GM18499 (cell line): ENCODE results near the gene KCTD16.

Source experiments
- ATAC-seq: cut with Tn5 transposase; IDR thresholded peaks from one replicate; pipeline ENCODE4 v1.9.1; 2021; ENCODE audit warnings: moderate number of reproducible peaks; ENCODE audit not compliant: insufficient read depth, unreplicated experiment

KCTD16 gene

GRCh38 chr5:144487207-144487606 lies 316.5 kb downstream of the KCTD16 start:
- no peak for ATAC-seq

GRCh38 chr5:144487761-144488160 lies 317.1 kb downstream of the KCTD16 start:
- ATAC-seq, result no peak

DNA sequence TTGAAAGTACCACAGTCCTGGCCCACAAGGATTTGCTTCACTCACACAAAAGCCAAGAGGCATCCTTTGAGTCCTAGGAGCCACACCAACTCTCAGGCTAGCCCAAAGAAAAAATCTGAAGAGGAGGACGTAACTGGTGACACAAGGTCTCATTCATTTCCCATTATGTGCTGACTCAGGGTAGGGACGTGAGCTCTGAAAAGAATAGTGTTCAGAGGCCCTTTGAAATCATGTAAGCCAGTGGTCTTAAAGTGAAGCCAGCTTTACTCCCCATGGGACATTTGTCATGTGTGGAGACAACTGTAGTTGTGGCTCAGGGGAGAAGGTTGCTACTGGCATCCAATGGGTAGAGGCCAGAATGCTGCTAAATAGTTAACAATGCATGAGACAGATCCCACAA lies 332.4 kb downstream of the KCTD16 start:
- no peak for ATAC-seq

- no peak for ATAC-seq
These were observed 334.4 kb downstream of the KCTD16 start for GRCh38 chr5:144504929-144505577.

GRCh38 chr5:144510845-144511579 lies 340.3 kb downstream of the KCTD16 start:
- no peak for ATAC-seq

- ATAC-seq, result no peak
These were observed 341.0 kb downstream of the KCTD16 start for GRCh38 chr5:144511580-144512072.

DNA sequence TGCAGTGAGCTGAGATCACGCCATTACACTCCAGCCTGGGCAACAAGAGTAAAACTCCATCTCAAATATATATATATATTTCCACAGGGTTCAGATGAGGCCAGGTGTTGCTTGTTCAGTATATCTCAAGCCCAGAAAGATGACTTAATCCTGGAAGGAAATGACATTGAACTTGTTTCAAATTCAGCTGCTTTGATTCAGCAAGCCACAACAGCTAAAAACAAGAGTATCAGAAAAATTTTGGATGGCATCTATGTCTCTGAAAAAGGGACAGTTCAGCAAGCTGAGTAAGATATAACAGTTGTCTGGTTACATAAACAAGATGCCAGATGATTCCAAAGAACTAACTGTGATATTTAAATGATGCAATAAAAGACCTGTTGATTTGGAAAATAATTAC lies 352.0 kb downstream of the KCTD16 start:
- ATAC-seq, result no peak

DNA sequence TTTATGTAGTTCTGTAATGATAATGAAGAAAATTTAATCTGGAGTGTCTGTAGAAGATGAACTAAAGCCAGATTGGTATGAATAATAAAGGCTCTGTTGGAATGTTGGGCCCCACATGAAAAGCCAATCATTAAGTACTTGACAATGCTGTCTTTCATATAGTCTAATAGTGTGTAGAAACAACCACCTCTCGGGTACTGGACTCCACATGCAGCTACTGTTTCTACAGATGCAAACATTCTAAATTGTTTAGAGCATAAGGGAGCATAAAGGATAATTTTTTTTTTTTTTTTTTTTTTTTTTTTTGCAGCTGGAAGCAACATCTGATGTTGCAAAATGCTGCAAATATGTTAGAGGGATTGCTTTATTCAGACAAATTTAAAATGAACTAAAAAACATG lies 354.3 kb downstream of the KCTD16 start:
- no peak for ATAC-seq

DNA sequence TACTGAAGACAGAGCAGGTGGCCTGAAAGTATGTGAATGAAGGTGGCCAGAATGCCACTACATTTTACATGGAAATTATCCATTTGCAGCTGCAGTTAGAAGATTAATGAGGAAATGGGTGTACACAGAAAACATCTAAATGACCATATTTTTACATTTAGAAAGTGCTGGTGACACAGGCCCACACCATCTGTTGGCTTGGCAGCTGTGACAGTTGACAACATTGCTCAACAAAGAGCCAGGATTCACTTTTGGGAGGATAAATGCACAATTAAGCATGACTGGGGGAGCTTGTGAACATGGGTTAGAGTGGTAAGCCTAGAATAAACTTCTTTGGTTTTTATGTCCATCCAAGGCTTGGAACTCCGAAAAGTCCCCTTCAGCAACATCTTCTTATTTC lies 360.5 kb downstream of the KCTD16 start:
- ATAC-seq, result no peak
